ENCODE measurements around the gene GUCA1A. TPM values are rescaled to one million over a fixed set of nuclear protein-coding genes. Genes with fewer than 3 reads are reported as not detected.

GUCA1A gene
- polyA plus RNA-seq, 1 experiment: 0.20 TPM

DNA sequence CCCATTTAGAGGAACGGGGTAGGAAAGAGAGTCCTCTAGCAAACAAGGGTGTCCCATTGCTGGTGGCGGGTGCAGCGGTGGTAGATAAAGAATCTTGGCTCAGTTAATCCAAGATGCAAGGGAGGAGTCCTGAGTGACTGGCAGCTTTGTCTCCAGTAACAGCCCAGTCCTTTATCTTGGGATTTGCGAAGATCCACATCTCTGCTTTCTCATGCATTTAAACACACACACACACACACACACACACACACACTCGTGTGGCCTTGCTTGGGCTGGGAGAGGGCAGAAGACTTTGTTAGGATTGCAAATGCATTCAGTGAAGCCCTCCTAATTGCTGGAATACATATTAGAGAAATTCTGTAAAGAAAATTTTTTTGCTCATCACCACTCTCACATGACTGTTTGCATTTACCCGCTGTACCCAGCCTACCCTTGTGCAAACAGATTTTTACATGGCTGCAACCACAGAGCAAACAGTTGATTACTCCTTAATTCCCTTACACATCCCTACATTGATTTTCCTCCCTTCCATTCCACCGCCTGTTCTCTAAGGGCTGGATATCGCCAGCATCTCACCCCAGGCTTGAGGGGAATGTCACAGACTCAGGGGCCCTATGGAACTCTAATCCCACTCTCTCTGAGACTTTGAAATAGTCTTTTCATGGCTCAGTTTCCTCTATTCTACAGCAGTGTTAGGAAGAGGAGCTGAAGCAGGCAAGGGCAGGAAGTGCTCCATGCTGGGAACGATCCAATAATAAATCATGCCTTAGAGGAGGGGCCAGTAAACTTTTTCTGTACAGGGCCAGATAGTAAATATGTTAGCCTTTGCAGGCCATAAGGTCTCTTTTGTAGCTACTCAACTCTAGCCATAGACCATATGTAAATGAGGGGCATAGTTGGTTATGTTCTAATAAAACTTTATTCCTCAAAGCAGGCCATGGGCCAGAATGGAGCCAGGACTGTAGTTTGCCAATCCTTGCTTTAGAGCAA is 34.2 kb upstream of the GUCA1A start:
- TF ChIP-seq, protein P1, sequence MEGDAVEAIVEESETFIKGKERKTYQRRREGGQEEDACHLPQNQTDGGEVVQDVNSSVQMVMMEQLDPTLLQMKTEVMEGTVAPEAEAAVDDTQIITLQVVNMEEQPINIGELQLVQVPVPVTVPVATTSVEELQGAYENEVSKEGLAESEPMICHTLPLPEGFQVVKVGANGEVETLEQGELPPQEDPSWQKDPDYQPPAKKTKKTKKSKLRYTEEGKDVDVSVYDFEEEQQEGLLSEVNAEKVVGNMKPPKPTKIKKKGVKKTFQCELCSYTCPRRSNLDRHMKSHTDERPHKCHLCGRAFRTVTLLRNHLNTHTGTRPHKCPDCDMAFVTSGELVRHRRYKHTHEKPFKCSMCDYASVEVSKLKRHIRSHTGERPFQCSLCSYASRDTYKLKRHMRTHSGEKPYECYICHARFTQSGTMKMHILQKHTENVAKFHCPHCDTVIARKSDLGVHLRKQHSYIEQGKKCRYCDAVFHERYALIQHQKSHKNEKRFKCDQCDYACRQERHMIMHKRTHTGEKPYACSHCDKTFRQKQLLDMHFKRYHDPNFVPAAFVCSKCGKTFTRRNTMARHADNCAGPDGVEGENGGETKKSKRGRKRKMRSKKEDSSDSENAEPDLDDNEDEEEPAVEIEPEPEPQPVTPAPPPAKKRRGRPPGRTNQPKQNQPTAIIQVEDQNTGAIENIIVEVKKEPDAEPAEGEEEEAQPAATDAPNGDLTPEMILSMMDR (IDR thresholded peaks at IDR 0.05; ENCODE audit: insufficient read depth, low read depth, low read length): no peak
- CTCF ChIA-PET: interaction anchor here (0.8 to 1.3 kb wide), 4 partner anchors 17 to 38 kb away, joined by 3 to 5 read pairs (median 4); no protein-coding TSS in a partner anchor
- Histone ChIP-seq H3K27me3 (ENCODE audit: control insufficient read depth, insufficient read depth, low read length) (no peaks in the 10 kb centered on the region), H3K4me3 (ENCODE audit: low read depth, low read length) (no peak overlapping the region), H3K36me3 (ENCODE audit: control insufficient read depth, insufficient read depth, low read length) (no peaks in the 10 kb centered on the region)
- no peak for DNase-seq (ENCODE audit: low read depth)
- POLR2A ChIA-PET: interaction anchor here (0.6 kb wide), 1 partner anchor 840 kb away, joined by 5 read pairs; no protein-coding TSS in a partner anchor

DNA sequence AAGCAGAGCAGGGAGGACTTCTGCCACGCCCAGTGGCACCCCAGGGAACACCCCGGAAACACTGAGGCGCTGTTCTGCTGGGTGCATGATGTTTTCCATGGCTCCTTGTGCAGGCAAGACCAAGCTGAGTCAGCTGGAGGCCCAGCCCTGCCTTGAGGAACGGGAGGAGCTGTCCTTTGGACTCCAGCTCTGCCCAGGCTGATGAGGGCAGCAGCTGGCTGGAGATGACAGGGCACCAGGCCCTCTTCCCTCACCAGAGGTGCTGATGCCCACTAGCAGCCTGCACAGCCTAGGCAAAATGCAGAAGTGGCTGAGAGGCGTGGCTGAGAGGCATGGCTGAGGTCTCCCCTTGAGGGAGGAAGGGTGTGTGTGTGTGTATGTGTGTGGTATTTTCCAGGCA is 33.1 kb upstream of the GUCA1A start:
- ChIA-PET POLR2A (interaction anchor here (0.6 kb wide), 1 partner anchor 839 kb away, joined by 5 read pairs; no protein-coding TSS in a partner anchor), CTCF (interaction anchor here (0.9 to 1.3 kb wide), 2 partner anchors 16 to 18 kb away, joined by 3 read pairs; no protein-coding TSS in a partner anchor)
- DNase-seq (ENCODE audit: low read depth): no peak
- Histone ChIP-seq H3K4me3 (ENCODE audit: low read depth, low read length) (no peak overlapping the region), H3K36me3 (ENCODE audit: control insufficient read depth, insufficient read depth, low read length) (no peaks in the 10 kb centered on the region), H3K27me3 (ENCODE audit: control insufficient read depth, insufficient read depth, low read length) (no peaks in the 10 kb centered on the region)
- TF ChIP-seq, protein P1 (IDR thresholded peaks at IDR 0.05; ENCODE audit: insufficient read depth, low read depth, low read length): no peak

DNA sequence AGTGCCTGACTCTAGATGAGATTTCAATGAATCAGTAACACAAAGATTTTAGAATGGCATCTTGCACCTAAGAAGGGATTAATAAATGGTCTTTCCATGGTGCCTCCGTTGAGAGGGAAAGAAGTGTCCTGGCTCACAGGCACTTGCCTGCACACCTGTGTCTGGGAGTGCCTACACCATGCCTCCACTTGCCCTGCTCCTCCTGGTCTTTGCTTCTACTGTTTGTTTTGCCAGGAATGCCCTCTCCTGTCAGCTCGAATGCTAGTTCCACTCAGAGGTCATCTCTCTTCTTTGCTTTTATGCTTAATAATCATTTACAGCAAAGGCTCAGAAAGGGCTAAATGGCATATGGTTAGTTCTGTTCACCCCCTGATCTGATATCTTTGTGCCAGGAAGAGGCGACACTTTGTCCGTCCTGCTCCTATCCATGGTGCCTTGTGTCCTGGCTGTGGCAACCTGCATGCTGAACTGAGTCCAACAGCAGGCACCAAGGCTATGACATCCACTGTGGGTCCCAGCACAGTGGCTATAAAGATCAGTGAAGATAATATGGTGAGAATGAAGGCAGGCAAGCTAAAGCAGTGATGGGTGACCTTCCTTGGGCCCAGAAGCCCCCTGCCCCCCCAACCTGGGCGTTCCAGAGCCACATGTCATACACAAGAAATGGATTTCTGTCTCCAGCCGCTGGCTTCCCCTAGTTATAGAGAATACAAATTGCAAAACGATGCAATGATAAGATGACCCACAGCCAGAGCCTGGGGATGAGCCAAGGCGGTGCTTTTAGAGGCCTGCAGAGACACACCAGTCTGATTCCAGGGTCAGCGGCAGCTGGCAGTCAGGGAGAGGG is 32.2 kb upstream of the GUCA1A start:
- peak overlapping the region; percentile 49; the same call in 1 of the 2 replicates for H3K4me3 ChIP-seq (ENCODE audit: low read depth, low read length)
- TF ChIP-seq, protein P1 (IDR thresholded peaks at IDR 0.05; ENCODE audit: insufficient read depth, low read depth, low read length): no peak
- ChIA-PET POLR2A (no interaction called here), CTCF (no interaction called here)
- no peaks in the 10 kb centered on the region for H3K27me3 ChIP-seq (ENCODE audit: control insufficient read depth, insufficient read depth, low read length)
- no peak for DNase-seq (ENCODE audit: low read depth)
- H3K36me3 ChIP-seq (ENCODE audit: control insufficient read depth, insufficient read depth, low read length): no peaks in the 10 kb centered on the region

DNA sequence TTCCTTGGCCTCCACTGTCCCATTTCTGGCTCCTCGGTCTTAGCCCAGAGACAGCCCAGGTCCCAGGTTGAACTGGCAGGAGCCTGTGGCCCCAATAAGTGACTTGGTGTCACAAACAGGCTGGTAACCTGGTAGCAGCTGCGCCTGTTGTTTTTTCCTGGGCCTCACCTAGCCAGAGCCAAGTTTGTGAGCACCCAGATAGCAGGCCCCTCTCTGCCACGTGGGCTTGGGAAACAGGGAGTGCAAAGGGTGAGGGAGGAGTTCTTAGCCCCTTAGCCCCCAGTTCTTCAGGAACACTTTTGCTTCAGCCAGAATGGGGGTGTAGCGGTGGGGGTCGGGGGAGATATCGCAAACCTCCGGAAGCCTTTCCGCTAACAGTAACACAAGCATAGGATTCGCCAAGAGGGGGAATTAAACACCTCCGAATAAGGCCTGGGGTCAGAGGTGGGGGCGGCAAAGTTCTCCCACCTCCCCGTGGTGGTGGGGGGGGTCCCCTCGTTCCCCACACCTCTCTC is 31.5 kb upstream of the GUCA1A start:
- TF ChIP-seq, protein P1 (IDR thresholded peaks at IDR 0.05; ENCODE audit: insufficient read depth, low read depth, low read length): no peak
- POLR2A ChIA-PET: no interaction called here
- H3K27me3 ChIP-seq (ENCODE audit: control insufficient read depth, insufficient read depth, low read length): no peaks in the 10 kb centered on the region
- CTCF ChIA-PET: no interaction called here
- no peaks in the 10 kb centered on the region for H3K36me3 ChIP-seq (ENCODE audit: control insufficient read depth, insufficient read depth, low read length)
- H3K4me3 ChIP-seq (ENCODE audit: low read depth, low read length): peak overlapping the region; percentile 49
- no peak for DNase-seq (ENCODE audit: low read depth)
